Neuronal stem cell (in vitro differentiated cells): ENCODE measurements around the gene KBTBD3.

Source experiments
- DNase-seq: peaks from one replicate; pipeline ENCODE4 v3.0.0-alpha.2; 2013; ENCODE audit warnings: low spot score
- H2AFZ ChIP-seq: one replicate; pipeline ENCODE4 v1.6.1; 2013; ENCODE audit warnings: mild to moderate bottlenecking, low read length, inconsistent platforms
- H2AK5ac ChIP-seq: 2 replicates; pipeline ENCODE4 v1.6.1; 2013; ENCODE audit warnings: low read depth, mild to moderate bottlenecking, inconsistent platforms, low read length, moderate library complexity, mixed read lengths
- H2BK120ac ChIP-seq: 2 replicates; pipeline ENCODE4 v1.6.1; 2013; ENCODE audit warnings: low read depth, mild to moderate bottlenecking, inconsistent platforms, low read length, moderate library complexity, mixed read lengths
- H2BK12ac ChIP-seq: one replicate; pipeline ENCODE4 v1.6.1; 2013; ENCODE audit warnings: low read length, inconsistent platforms
- H2BK15ac ChIP-seq: 2 replicates; pipeline ENCODE4 v1.6.1; 2013; ENCODE audit warnings: mild to moderate bottlenecking, low read length, inconsistent platforms, mixed read lengths
- H2BK5ac ChIP-seq: one replicate; pipeline ENCODE4 v1.6.1; 2013; ENCODE audit warnings: inconsistent platforms, mild to moderate bottlenecking, low read length, moderate library complexity
- H3K14ac ChIP-seq: one replicate; pipeline ENCODE4 v1.6.1; 2013; ENCODE audit warnings: low read length, inconsistent platforms
- H3K18ac ChIP-seq: 2 replicates; pipeline ENCODE4 v1.6.1; 2013; ENCODE audit warnings: low read length, inconsistent platforms
- H3K23ac ChIP-seq: 2 replicates; pipeline ENCODE4 v1.6.1; 2013; ENCODE audit warnings: low read depth, mild to moderate bottlenecking, mixed read lengths, low read length, inconsistent platforms; ENCODE audit not compliant: poor library complexity
- H3K27ac ChIP-seq: replicated peaks from 3 replicates; pipeline ENCODE4 v1.5.1; 2013; ENCODE audit warnings: low read length, inconsistent platforms
- H3K27me3 ChIP-seq, 3 experiments: 2 replicates each; pipeline ENCODE4 v1.6.1; 2013; ENCODE audit warnings: low read length in 3 of 3, mild to moderate bottlenecking in 2 of 3, inconsistent platforms in 1 of 3, low read depth in 1 of 3, mixed read lengths in 1 of 3, moderate library complexity in 1 of 3; ENCODE audit not compliant: control insufficient read depth in 3 of 3, insufficient read depth in 3 of 3
- H3K36me3 ChIP-seq, 2 donors: replicated peaks in 1 of 2; 2 replicates each; pipeline ENCODE4 v1.6.1; 2013; ENCODE audit warnings: low read length in 2 of 2; ENCODE audit not compliant: control insufficient read depth in 2 of 2, insufficient read depth in 2 of 2
- H3K4ac ChIP-seq: 2 replicates; pipeline ENCODE4 v1.6.1; 2013; ENCODE audit warnings: inconsistent platforms, mild to moderate bottlenecking, low read length, moderate library complexity
- H3K4me1 ChIP-seq, 2 donors: 1 replicate in 1 of 2; 2 replicates in 1 of 2; pipeline ENCODE4 v1.6.1; 2013; ENCODE audit warnings: low read length in 2 of 2, low read depth in 1 of 2; ENCODE audit not compliant: control insufficient read depth in 2 of 2, insufficient read depth in 1 of 2
- H3K4me2 ChIP-seq: one replicate; pipeline ENCODE4 v1.6.1; 2013; ENCODE audit warnings: mild to moderate bottlenecking, low read length, inconsistent platforms; ENCODE audit not compliant: insufficient read depth, poor library complexity, severe bottlenecking
- H3K4me3 ChIP-seq, 2 donors: 2 replicates each; pipeline ENCODE4 v1.5.1; 2013; ENCODE audit warnings: low read length in 2 of 2, mild to moderate bottlenecking in 2 of 2, inconsistent platforms in 1 of 2, moderate library complexity in 1 of 2
- H3K79me1 ChIP-seq: one replicate; pipeline ENCODE4 v1.6.1; 2013; ENCODE audit warnings: low read depth, mild to moderate bottlenecking, inconsistent platforms, low read length, moderate library complexity
- H3K9ac ChIP-seq: one replicate; pipeline ENCODE4 v1.6.1; 2013; ENCODE audit warnings: mild to moderate bottlenecking, low read depth, low read length, inconsistent platforms; ENCODE audit not compliant: poor library complexity
- H3K9me3 ChIP-seq, 2 donors: replicated peaks in 1 of 2; 2 replicates each; pipeline versions ENCODE3 to v1.6.1; 2013; ENCODE audit warnings: low read length in 2 of 2, mild to moderate bottlenecking in 2 of 2, inconsistent platforms in 1 of 2, low read depth in 1 of 2, mixed read lengths in 1 of 2, moderate library complexity in 1 of 2; ENCODE audit not compliant: control insufficient read depth in 2 of 2, insufficient read depth in 1 of 2
- H4K8ac ChIP-seq: one replicate; pipeline ENCODE4 v1.6.1; 2013; ENCODE audit warnings: low read depth, mild to moderate bottlenecking, inconsistent platforms, low read length, moderate library complexity
- H4K91ac ChIP-seq: one replicate; pipeline ENCODE4 v1.6.1; 2013; ENCODE audit warnings: low read length, low read depth, mild to moderate bottlenecking, inconsistent platforms; ENCODE audit not compliant: poor library complexity
- WGBS, 2 donors: extraction: QIAGEN DNeasy Blood & Tissue Kit; methylation state at CpG; one replicate each; pipeline ENCODE4 v1.1.7; 2013; ENCODE audit warnings: missing lambda C conversion rate in 2 of 2, mixed read lengths in 1 of 2; ENCODE audit not compliant: insufficient read length in 2 of 2, insufficient replicate concordance in 1 of 2; ENCODE audit errors: extremely low coverage in 2 of 2; 5-methylcytosine and 5-hydroxymethylcytosine counted together

KBTBD3 gene

DNA sequence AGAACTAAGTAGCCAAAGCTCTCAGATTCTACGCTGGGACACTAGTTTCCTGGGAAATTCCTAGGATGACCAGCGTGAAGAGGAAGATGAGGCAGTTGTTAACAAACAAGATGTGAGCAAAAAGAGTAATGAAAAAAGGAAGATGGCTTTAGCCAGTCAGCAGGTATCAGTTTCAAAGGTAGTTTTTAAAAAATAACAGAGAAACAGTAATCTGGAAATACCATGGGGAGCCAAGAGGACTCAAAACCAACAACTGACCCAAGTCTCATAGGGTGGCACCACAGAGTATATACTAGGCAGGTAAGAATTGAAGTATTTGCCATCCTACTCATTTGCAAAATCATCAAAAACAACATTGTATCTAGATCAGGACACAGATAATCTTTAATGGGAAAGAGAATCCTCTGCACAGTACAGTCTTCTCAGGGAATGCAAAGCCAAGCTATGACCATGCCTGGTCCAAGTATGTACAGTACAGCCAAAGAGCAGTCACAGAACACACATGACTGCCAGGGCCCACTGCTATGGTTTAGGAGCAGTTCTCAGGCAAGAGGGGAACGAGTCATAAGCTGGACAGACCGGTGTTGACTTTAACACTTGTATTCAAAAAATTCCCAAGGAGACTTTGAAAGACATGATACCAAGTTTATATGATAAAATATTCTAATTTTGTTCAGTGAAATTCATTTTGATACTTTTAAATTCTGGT lies 75.7 kb downstream of the KBTBD3 start:
- H3K27me3 ChIP-seq, result no peaks in the 10 kb centered on the region
- no peak overlapping the region for H2BK5ac ChIP-seq
- H3K4me2 ChIP-seq, result no peak overlapping the region
- H2BK120ac ChIP-seq, result no peak overlapping the region
- H3K4ac ChIP-seq, result no peak overlapping the region
- H2AK5ac ChIP-seq, result no peak overlapping the region
- no CpG with 5 or more reads among the region's 4 CpGs for WGBS, 2 donors
- no peak for DNase-seq
- H3K79me1 ChIP-seq, result no peaks in the 10 kb centered on the region
- peaks cover 9 to 32% of the 10 kb centered on the region in 2 donors for H3K36me3 ChIP-seq
- no peak overlapping the region for H2BK15ac ChIP-seq
- H3K14ac ChIP-seq, result no peak overlapping the region
- no peak overlapping the region for H3K18ac ChIP-seq
- no peak overlapping the region for H2AFZ ChIP-seq
- H4K91ac ChIP-seq, result no peak overlapping the region
- H3K27ac ChIP-seq, result no peak overlapping the region
- no peaks in the 10 kb centered on the region for H3K4me1 ChIP-seq
- no peak overlapping the region for H4K8ac ChIP-seq
- no peak overlapping the region for H3K9ac ChIP-seq
- peaks cover 9 to 18% of the 10 kb centered on the region in 2 donors for H3K9me3 ChIP-seq
- no peak overlapping the region for H2BK12ac ChIP-seq
- H3K23ac ChIP-seq, result no peak overlapping the region
- no peak overlapping the region for H3K4me3 ChIP-seq
